ENCODE data around the gene FHIT.

DNA sequence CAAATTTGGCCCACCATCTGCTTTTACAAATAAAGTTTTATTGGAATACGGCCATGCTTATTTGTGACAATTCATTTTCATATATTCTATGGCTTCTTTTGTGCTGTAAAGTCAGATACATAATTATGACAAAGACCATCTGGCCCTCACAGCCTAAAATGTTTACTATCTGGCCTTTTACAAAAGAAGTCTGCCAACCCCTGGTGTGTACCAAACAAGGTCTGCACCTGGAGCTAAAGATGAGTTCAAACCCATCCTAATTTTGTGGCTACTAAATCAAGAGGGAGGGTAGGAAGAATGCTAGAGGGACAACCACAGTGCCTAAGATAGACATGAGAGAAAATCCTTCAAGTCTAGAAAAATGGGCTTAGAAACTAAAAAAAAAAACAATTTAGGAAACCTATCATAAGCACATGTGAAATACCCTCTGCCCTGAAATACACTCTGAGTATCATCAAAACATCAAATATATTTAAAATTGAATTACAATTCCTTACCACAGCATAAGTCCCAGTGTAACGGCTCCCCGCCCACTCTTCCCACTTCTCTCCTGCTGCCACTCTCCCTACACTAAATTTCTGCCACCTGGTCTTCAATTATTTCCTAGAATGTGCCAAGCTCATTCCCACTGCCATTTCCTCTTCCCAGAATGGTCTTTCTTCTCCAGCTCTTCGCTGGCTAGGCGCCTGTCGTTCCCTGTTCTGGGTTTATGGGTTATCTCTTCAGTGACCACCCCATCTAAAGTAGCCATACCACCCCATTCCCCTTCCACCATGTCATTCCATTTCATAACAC is 1250.7 kb downstream of the FHIT start:
- TF ChIP-seq POLR2A (IDR thresholded peaks at IDR 0.05) (no peak), EP300 (IDR thresholded peaks at IDR 0.05) (no peak)
- TF ChIP-seq, protein P1, sequence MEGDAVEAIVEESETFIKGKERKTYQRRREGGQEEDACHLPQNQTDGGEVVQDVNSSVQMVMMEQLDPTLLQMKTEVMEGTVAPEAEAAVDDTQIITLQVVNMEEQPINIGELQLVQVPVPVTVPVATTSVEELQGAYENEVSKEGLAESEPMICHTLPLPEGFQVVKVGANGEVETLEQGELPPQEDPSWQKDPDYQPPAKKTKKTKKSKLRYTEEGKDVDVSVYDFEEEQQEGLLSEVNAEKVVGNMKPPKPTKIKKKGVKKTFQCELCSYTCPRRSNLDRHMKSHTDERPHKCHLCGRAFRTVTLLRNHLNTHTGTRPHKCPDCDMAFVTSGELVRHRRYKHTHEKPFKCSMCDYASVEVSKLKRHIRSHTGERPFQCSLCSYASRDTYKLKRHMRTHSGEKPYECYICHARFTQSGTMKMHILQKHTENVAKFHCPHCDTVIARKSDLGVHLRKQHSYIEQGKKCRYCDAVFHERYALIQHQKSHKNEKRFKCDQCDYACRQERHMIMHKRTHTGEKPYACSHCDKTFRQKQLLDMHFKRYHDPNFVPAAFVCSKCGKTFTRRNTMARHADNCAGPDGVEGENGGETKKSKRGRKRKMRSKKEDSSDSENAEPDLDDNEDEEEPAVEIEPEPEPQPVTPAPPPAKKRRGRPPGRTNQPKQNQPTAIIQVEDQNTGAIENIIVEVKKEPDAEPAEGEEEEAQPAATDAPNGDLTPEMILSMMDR (IDR thresholded peaks at IDR 0.05): no peak
